IMR-90 (cell line): Measurements from ENCODE around the gene KIF12. TPM values are rescaled to one million over a fixed set of nuclear protein-coding genes. Genes with fewer than 3 reads are reported as not detected.

ENCODE experiments used
- ATAC-seq: fragments of 200-7000 bp; cut with Tn5 transposase; 2 replicates; pipeline ENCODE4 v1.9.1; 2020; ENCODE audit warnings: low read depth, mild to moderate bottlenecking, moderate library complexity
- BruUV-seq: library from RNA; stranded (reverse); fragments of 400-500 nt; replicated peaks from 2 replicates; lab custom pipeline; 2021; lab: Mats Ljungman, UMichigan
- CTCF ChIA-PET: fragments of 300-600 bp; formaldehyde crosslinking; extraction: SDS; loops from one replicate; lab custom pipeline; 2021; ENCODE audit warnings: antibody characterized with exemption; lab: Yijun Ruan, JAX
- POLR2A ChIA-PET: fragments of 300-600 bp; sonication (Branson Sonifier 250); formaldehyde crosslinking; loops from one replicate; lab custom pipeline; 2022; ENCODE audit warnings: antibody characterized with exemption; ENCODE audit not compliant: unreplicated experiment; lab: Charles Lee
- DNase-seq: peaks from one replicate; pipeline ENCODE4 v3.0.0; 2013
- H2AFZ ChIP-seq: replicated peaks from 2 replicates; pipeline ENCODE3; 2013; ENCODE audit warnings: low read length, mild to moderate bottlenecking; ENCODE audit not compliant: poor library complexity
- H2AK5ac ChIP-seq: 2 replicates; pipeline ENCODE4 v1.6.1; 2013; ENCODE audit warnings: low read depth, low read length, inconsistent platforms
- H2AK9ac ChIP-seq: replicated peaks from 2 replicates; pipeline ENCODE3; 2013; ENCODE audit warnings: mild to moderate bottlenecking, low read depth, low read length, moderate library complexity; ENCODE audit not compliant: poor library complexity
- H2BK120ac ChIP-seq: 2 replicates; pipeline ENCODE4 v1.6.1; 2013; ENCODE audit warnings: low read depth, low read length, inconsistent platforms
- H2BK15ac ChIP-seq: 3 replicates; pipeline ENCODE4 v1.6.1; 2013; ENCODE audit warnings: low read depth, low read length, inconsistent platforms
- H2BK20ac ChIP-seq: 2 replicates; pipeline ENCODE4 v1.6.1; 2013; ENCODE audit warnings: low read depth, mild to moderate bottlenecking, inconsistent platforms, low read length, moderate library complexity
- H2BK5ac ChIP-seq: 2 replicates; pipeline ENCODE4 v1.6.1; 2013; ENCODE audit warnings: mild to moderate bottlenecking, low read depth, low read length, inconsistent platforms; ENCODE audit not compliant: poor library complexity, severe bottlenecking
- H3K14ac ChIP-seq: replicated peaks from 2 replicates; pipeline ENCODE4 v1.6.1; 2013; ENCODE audit warnings: low read depth, low read length, inconsistent platforms
- H3K18ac ChIP-seq: 2 replicates; pipeline ENCODE4 v1.6.1; 2013; ENCODE audit warnings: low read depth, low read length, control low read depth
- H3K23ac ChIP-seq: 2 replicates; pipeline ENCODE4 v1.6.1; 2013; ENCODE audit warnings: low read depth, low read length, inconsistent platforms
- H3K27ac ChIP-seq: 2 replicates; pipeline ENCODE4 v1.5.1; 2013; ENCODE audit warnings: mild to moderate bottlenecking, control low read depth, low read length; ENCODE audit not compliant: insufficient read depth
- H3K27me3 ChIP-seq: 2 replicates; pipeline ENCODE4 v1.6.1; 2013; ENCODE audit warnings: low read length; ENCODE audit not compliant: control insufficient read depth, insufficient read depth
- H3K36me3 ChIP-seq: 2 replicates; pipeline ENCODE4 v1.6.1; 2013; ENCODE audit warnings: low read length, mixed read lengths; ENCODE audit not compliant: control insufficient read depth, insufficient read depth
- H3K4ac ChIP-seq: 2 replicates; pipeline ENCODE4 v1.6.1; 2013; ENCODE audit warnings: low read depth, low read length, inconsistent platforms
- H3K4me1 ChIP-seq: 2 replicates; pipeline ENCODE4 v1.6.1; 2013; ENCODE audit warnings: low read length, mixed read lengths; ENCODE audit not compliant: control insufficient read depth, insufficient read depth
- H3K4me2 ChIP-seq: 2 replicates; pipeline ENCODE4 v1.6.1; 2013; ENCODE audit warnings: low read depth, mild to moderate bottlenecking, control low read depth, low read length, moderate library complexity
- H3K4me3 ChIP-seq: 2 replicates; pipeline ENCODE4 v1.5.1; 2013; ENCODE audit warnings: low read depth, mild to moderate bottlenecking, control low read depth, low read length, moderate library complexity; ENCODE audit not compliant: insufficient read depth
- H3K56ac ChIP-seq: 2 replicates; pipeline ENCODE4 v1.6.1; 2013; ENCODE audit warnings: low read length, inconsistent platforms; ENCODE audit not compliant: insufficient read depth; ENCODE audit errors: extremely low read depth
- H3K79me1 ChIP-seq, 2 experiments: 2 replicates each; pipeline ENCODE4 v1.6.1; 2013; ENCODE audit warnings: low read length in 2 of 2, inconsistent platforms in 1 of 2, low read depth in 1 of 2
- H3K9ac ChIP-seq: 2 replicates; pipeline ENCODE4 v1.6.1; 2013; ENCODE audit warnings: low read depth, low read length, control low read depth
- H3K9me1 ChIP-seq: 2 replicates; pipeline ENCODE4 v1.6.1; 2013; ENCODE audit warnings: low read length, inconsistent platforms; ENCODE audit not compliant: insufficient read depth
- H3K9me3 ChIP-seq: 2 replicates; pipeline ENCODE4 v1.6.1; 2013; ENCODE audit warnings: low read length; ENCODE audit not compliant: control insufficient read depth, insufficient read depth
- H4K20me1 ChIP-seq: 2 replicates; pipeline ENCODE4 v1.6.1; 2013; ENCODE audit warnings: low read length, inconsistent platforms; ENCODE audit not compliant: insufficient read depth
- H4K5ac ChIP-seq: 2 replicates; pipeline ENCODE4 v1.6.1; 2013; ENCODE audit warnings: mild to moderate bottlenecking, low read depth, low read length, control low read depth
- H4K8ac ChIP-seq, 2 experiments: 2 replicates each; pipeline ENCODE4 v1.6.1; 2013; ENCODE audit warnings: low read depth in 2 of 2, low read length in 2 of 2, control low read depth in 1 of 2, inconsistent platforms in 1 of 2
- H4K91ac ChIP-seq: 2 replicates; pipeline ENCODE4 v1.6.1; 2013; ENCODE audit warnings: low read depth, low read length, inconsistent platforms; ENCODE audit not compliant: insufficient read depth
- BHLHE40 ChIP-seq: fragments of 150-350 bp; IDR thresholded peaks from 2 replicates; pipeline ENCODE4 v1.6.1; 2016; ENCODE audit warnings: mild to moderate bottlenecking, low read depth, low read length
- CEBPB ChIP-seq: IDR thresholded peaks from 2 replicates; pipeline ENCODE4 v1.6.1; 2012; ENCODE audit warnings: low read depth, low read length, improper control_type of control experiment
- CHD1 ChIP-seq: IDR thresholded peaks from 2 replicates; pipeline ENCODE4 v1.6.1; 2012; ENCODE audit warnings: low read depth, low read length, improper control_type of control experiment
- CTCF ChIP-seq: conservative IDR thresholded peaks from 2 replicates; pipeline ENCODE4 v1.5.1; 2012; ENCODE audit warnings: mild to moderate bottlenecking, low read depth, low read length, improper control_type of control experiment
- ELK1 ChIP-seq: fragments of 150-350 bp; IDR thresholded peaks from 2 replicates; pipeline ENCODE4 v1.6.1; 2016; ENCODE audit warnings: low read depth, mild to moderate bottlenecking, low read length, moderate library complexity, borderline replicate concordance
- FOS ChIP-seq: fragments of 150-350 bp; IDR thresholded peaks from 2 replicates; pipeline ENCODE4 v1.6.1; 2016; ENCODE audit warnings: low read depth, low read length
- MAFK ChIP-seq: IDR thresholded peaks from 2 replicates; pipeline ENCODE4 v1.6.1; 2012; ENCODE audit warnings: low read depth, low read length, improper control_type of control experiment
- MAZ ChIP-seq: IDR thresholded peaks from 2 replicates; pipeline ENCODE4 v1.6.1; 2012; ENCODE audit warnings: low read depth, mild to moderate bottlenecking, low read length, improper control_type of control experiment, moderate library complexity, borderline replicate concordance
- MXI1 ChIP-seq: IDR thresholded peaks from 2 replicates; pipeline ENCODE4 v1.6.1; 2012; ENCODE audit warnings: low read depth, mild to moderate bottlenecking, low read length, moderate library complexity, borderline replicate concordance
- NFE2L2 ChIP-seq: fragments of 150-350 bp; IDR thresholded peaks from 2 replicates; pipeline ENCODE4 v1.6.1; 2016; ENCODE audit warnings: low read depth, mild to moderate bottlenecking, low read length
- POLR2A ChIP-seq: IDR thresholded peaks from 2 replicates; pipeline ENCODE4 v1.6.1; 2012; ENCODE audit warnings: mild to moderate bottlenecking, low read depth, low read length
- RAD21 ChIP-seq: IDR thresholded peaks from 2 replicates; pipeline ENCODE4 v1.6.1; 2012; ENCODE audit warnings: low read length, improper control_type of control experiment
- RCOR1 ChIP-seq: IDR thresholded peaks from 2 replicates; pipeline ENCODE4 v1.6.1; 2012; ENCODE audit warnings: mild to moderate bottlenecking, low read length, improper control_type of control experiment; ENCODE audit not compliant: insufficient replicate concordance
- RFX5 ChIP-seq: IDR thresholded peaks from 2 replicates; pipeline ENCODE4 v1.8.0; 2012; ENCODE audit warnings: low read depth, mild to moderate bottlenecking, low read length, moderate library complexity
- SMC3 ChIP-seq: fragments of 150-350 bp; IDR thresholded peaks from 2 replicates; pipeline ENCODE4 v1.6.1; 2016; ENCODE audit warnings: low read depth, mild to moderate bottlenecking, antibody characterized with exemption, low read length, moderate library complexity
- USF2 ChIP-seq: fragments of 150-350 bp; IDR thresholded peaks from 2 replicates; pipeline ENCODE4 v1.6.1; 2017; ENCODE audit warnings: mild to moderate bottlenecking, antibody characterized with exemption, low read length, low read depth
- WGBS, 2 experiments: methylation state at CpG; one replicate each; pipeline versions ENCODE4 v1.1.5 to v1.1.7; 2013; ENCODE audit warnings: missing lambda C conversion rate in 2 of 2; ENCODE audit not compliant: insufficient read length in 1 of 2; ENCODE audit errors: extremely low coverage in 2 of 2; 5-methylcytosine and 5-hydroxymethylcytosine counted together
- dilution Hi-C: fragments of 300-500 bp; cut with HindIII; formaldehyde crosslinking; loops from one replicate; pipeline ENCODE4 v1.14.3; 2018; ENCODE audit warnings: low sequenced_read_pairs; ENCODE audit not compliant: unreplicated experiment
- in situ Hi-C: fragments of 300-500 bp; cut with MboI; formaldehyde crosslinking; loops from 3 replicates; pipeline ENCODE4 v1.14.3; 2019; ENCODE audit warnings: low sequenced_read_pairs, inconsistent platforms, mixed read lengths
- intact Hi-C: fragments of 100-400 bp; cut with micrococcal nuclease; formaldehyde crosslinking; loops from 2 replicates; pipeline ENCODE4 v1.10.0; 2022
- polyA plus RNA-seq, 3 experiments: library from polyadenylated mRNA; depleted of rRNA; stranded (reverse); fragments of >200 nt; gene quantifications; 2 replicates each; pipeline ENCODE4 v1.2.3, GENCODE V29; 2012; ENCODE audit warnings: low replicate concordance in 1 of 3
- total RNA-seq: library from RNA; depleted of rRNA; stranded (reverse); fragments of >200 nt; gene quantifications from 2 replicates; pipeline ENCODE4 v1.2.3, GENCODE V29; 2012

KIF12 gene
- total and polyA plus RNA-seq, 2 of the 4 experiments (the other 2 are of a cell fraction) = not detected

GRCh38 chr9:114093031-114093471 lies 6.0 kb downstream of the KIF12 start:
- H3K79me1 ChIP-seq = no peaks in the 10 kb centered on the region
- H4K91ac ChIP-seq = no peak overlapping the region
- H4K8ac ChIP-seq = no peak overlapping the region
- H3K56ac ChIP-seq = no peak overlapping the region
- H3K9me3 ChIP-seq = no peaks in the 10 kb centered on the region
- H3K23ac ChIP-seq = no peak overlapping the region
- H2BK5ac ChIP-seq = no peak overlapping the region
- no peak for ATAC-seq
- no peak overlapping the region for H4K5ac ChIP-seq
- intact Hi-C loops = no loop called here
- WGBS, 2 experiments = no CpG with 5 or more reads among the region's 4 CpGs
- H4K20me1 ChIP-seq = no peaks in the 10 kb centered on the region
- no peak overlapping the region for H2AK5ac ChIP-seq
- H3K36me3 ChIP-seq = no peaks in the 10 kb centered on the region
- no peak overlapping the region for H3K18ac ChIP-seq
- no peaks in the 10 kb centered on the region for H3K4me1 ChIP-seq
- no peak overlapping the region for H2AK9ac ChIP-seq
- dilution Hi-C loops = no loop called here
- H3K9me1 ChIP-seq = no peaks in the 10 kb centered on the region
- H3K27ac ChIP-seq = no peak overlapping the region
- no peak overlapping the region for H3K9ac ChIP-seq
- H2AFZ ChIP-seq = no peak overlapping the region
- in situ Hi-C loops = no loop called here
- H3K27me3 ChIP-seq = peaks cover 69% of the 10 kb centered on the region
- no peak for TF ChIP-seq BHLHE40
- no peak for TF ChIP-seq POLR2A
- TF ChIP-seq MXI1 = no peak
- no peak for TF ChIP-seq RCOR1
- TF ChIP-seq MAZ = no peak
- no peak for TF ChIP-seq SMC3
- TF ChIP-seq USF2 = no peak
- TF ChIP-seq RAD21 = no peak
- no peak for TF ChIP-seq FOS
- no peak for TF ChIP-seq RFX5
- no peak for TF ChIP-seq ELK1
- no peak for TF ChIP-seq CTCF
- no peak for TF ChIP-seq MAFK
- no peak for TF ChIP-seq CEBPB
- TF ChIP-seq NFE2L2 = no peak
- no peak for TF ChIP-seq CHD1
- no peak overlapping the region for H3K4me3 ChIP-seq
- BruUV-seq = no TSS peak
- H3K4ac ChIP-seq = no peak overlapping the region
- H3K4me2 ChIP-seq = no peak overlapping the region
- ChIA-PET CTCF (interaction anchor here (0.6 to 1.0 kb wide), 2 partner anchors 15 to 260 kb away, joined by 3 read pairs; no protein-coding TSS in a partner anchor), POLR2A (no interaction called here)
- DNase-seq = no peak
- no peak overlapping the region for H2BK15ac ChIP-seq
- no peak overlapping the region for H2BK20ac ChIP-seq
- H2BK120ac ChIP-seq = no peak overlapping the region
- H3K14ac ChIP-seq = no peak overlapping the region
